Inflammatory macrophage treated with lipopolysaccharide for 1 hour (primary cell): ENCODE measurements around the gene MRPL55.
A peak's percentile ranks its signal among the peaks of the same experiment; 100 is the strongest.

Source experiments
- DNase-seq, 2 donors: peaks; one replicate each; pipeline ENCODE4 v3.0.0-alpha.2; 2020 to 2022

Gene MRPL55

DNA sequence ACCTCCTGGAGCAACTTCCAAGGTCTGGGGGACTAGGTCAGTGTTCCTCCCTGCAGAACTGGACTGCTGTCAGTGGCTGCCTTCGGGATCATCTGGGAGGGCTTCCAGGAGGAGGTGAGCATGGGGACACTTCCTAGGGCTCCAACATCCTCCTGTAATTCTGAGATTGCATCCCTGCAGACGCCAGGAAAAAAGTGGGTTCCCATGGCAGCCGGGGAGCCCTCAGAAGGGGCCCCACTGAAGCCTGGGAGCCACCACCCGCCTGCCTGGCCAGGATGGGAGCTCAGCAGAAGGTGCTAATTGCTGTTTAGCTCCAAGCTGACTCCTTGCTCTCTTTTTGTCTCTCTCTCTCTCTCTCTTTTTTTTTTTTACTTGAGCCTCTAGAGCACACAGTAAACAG, 42.7 kb downstream of the MRPL55 start:
- no peak for DNase-seq

DNA sequence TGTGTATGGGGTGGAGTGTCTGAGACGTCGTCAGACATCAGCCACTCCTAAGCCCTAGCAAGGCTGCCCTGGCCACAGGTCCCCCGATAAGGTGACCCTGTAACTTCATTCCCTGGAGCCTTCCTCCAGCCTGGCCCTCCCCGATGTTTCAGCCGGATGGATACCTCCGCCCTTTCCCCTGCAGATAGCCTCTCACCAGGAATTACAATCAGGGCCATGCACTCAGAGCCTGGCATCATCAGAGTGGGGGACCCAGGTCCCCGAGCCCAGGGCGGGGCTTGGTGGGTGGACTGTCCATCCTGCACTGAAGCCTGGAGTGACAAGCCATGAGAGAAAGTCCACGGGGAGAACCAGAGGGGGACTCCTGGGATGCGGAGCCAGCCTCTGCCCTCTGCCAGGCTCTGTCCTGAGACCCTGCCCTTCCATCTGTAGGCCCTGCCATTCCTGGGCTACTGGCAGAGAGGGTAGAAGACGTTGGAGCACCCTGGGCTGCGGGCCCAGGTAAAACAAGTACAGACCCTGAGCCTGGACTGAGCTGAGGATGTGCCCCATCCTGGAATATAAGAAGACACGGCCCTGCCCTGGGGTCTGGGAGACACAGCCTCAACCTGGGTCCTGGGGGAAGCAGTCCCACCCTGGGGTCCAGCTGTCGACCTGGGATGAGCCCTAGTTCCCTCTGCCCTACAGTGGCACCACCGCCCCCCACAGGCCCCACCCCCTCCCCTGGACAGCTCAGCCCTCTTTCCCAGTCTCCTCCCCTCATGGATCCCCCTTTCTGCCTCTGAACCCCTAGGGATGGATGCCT, 43.4 kb downstream of the MRPL55 start:
- no peak for DNase-seq

DNA sequence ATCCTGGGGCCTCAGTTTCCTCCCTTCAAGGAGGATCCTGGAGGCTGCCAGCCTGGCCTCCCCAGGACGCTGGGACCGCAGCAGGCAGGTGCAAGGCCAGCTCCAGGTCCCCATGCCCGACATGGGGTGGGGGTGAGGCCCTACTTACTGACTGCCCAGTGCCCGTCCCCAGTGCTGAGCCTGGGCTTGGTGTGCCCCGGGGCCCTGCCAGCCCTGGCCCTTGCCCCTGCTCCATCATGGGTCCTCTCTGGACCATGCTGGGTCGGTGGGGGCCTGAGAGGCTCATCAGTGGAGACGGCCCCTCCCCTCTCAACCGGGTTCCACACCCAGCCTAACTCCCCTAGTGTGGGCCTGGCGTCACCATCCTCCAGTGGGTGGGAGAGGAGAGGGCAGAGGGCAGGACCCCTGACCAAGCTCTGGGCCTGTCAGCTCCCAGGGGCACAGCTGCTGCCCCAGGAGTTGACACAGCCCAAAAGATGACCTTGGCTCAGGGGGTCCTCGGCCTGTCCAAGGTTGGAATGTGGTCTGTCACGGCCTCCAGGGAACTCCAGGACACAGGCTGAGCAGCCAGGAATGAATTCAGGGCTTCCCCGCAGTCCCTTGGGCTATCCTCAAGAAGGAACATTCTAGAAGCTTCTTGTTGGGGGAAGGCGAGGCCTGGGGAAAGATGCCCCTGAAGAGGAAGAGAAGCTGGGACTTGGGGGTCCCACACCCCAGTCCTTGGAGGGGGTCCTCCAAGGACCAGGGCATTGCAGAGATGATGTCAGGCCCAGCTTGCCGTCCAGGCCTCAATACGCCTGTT, 44.2 kb downstream of the MRPL55 start:
- no peak for DNase-seq

DNA sequence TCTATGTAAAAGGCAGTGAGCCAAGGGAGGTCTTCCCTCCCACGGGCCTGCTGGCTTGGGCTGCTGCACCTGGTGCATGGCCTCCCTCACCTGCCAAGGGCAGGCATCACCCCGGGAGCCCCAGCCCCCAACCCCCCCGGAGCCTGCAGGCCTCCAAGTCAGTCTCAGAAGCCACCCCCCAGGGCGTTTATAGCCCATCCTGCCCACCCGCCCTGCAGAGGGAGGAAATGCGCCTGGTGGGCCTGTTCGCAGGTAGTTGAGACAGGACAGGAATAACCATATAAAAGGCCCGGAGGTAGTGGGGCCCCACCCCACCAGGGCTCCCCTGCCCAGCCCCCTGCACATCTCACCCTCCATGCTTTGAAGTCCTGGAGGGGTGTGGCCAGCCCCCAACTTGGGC, 44.8 kb downstream of the MRPL55 start:
- no peak for DNase-seq

DNA sequence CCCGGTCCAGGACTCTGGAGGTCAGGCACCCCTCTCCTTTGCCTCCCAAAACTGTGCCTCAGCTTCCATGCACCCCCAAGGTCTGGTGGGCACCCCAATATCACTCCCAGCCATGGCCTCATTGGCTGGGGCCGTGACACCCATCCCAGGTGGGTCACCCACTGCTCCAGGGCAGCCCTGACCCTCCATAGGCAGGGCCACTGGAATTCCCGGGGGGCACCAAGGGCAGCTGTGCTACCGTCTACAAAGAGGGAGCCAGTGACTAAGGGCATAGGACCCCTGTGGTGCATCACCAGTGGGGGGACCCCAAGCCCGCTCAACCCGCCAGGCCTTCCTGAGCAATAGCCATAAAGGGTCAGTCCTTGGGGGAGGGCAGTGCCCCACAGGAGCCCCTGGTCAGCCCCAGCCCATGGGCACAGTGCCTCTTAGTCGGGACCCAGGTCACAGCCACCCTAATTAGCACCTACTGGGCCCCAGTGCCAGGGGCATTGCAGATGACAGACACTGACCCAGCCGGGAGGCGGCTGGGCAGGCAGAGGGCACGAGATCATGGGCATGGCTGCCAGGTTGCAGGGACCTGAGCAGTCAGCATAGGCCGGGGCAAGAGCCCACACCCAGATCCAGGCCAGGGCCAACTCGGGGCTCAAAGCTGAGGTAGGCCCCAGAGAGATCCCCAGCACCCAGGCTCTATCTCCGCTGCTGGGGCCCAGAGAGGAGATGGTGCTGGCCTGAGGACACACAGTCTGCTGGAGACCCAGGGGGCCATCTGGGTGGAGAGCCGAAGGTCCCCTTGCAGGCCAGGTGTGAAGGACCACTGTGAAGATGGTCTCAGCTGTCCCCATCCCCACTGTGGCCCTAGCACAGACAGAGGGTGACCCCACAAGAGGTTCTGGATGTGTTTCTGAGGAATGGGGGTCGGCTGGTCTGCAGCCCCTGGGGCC, 45.6 kb downstream of the MRPL55 start:
- DNase-seq: no peak

DNA sequence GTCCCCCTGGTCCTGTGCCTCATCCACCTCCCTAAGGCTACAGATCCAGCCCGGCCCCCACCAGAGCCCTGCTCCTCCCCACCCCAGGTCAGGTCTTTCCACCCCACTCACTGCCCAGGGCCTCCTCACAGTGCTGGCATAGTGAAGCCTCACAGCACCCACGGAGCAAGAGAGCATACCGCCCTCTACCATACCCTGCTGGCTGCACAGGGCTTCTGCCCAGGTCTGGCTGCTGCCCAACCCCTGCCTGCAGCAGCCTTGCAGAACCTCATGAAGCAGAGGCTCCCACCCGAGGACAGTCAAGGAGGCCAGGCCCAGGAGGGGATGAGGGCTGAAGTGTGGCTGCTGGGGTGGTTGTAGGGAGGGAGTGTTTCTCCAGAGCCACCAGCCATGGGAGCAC, 46.3 kb downstream of the MRPL55 start:
- DNase-seq: no peak

DNA sequence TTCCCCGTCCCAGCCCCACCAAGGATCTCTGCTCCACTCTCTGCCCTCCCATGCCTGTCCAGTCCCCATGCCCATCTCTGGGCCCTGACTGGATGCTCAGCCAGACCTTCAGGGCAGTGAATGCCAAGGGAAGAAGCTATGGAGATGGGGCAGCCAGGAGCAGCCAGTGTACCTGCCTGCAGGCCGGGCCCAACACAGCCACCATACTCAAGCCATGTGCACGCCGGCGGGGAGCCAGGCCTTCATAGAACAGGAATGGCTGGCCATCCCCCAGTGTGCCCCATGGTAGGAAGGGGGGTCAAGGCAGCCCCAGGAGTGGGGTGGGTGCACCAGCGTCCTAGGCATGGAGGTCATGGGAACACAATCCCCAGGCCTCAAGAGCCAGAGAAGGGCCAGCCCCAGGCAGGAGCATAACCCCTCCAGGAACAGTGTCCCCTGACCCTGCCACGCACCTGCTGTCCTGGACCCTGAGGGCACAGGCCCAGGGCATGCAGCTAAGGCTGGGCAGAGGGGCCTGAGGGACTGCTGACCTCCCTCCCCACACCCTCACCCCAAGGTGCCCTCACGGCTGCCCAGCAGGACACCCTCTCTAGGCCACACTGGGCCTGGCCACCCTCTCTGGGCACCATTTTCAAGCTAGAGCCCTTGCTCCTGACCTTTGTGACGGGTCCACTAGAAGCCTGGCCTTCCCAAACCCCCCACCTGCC, 46.9 kb downstream of the MRPL55 start:
- no peak for DNase-seq

DNA sequence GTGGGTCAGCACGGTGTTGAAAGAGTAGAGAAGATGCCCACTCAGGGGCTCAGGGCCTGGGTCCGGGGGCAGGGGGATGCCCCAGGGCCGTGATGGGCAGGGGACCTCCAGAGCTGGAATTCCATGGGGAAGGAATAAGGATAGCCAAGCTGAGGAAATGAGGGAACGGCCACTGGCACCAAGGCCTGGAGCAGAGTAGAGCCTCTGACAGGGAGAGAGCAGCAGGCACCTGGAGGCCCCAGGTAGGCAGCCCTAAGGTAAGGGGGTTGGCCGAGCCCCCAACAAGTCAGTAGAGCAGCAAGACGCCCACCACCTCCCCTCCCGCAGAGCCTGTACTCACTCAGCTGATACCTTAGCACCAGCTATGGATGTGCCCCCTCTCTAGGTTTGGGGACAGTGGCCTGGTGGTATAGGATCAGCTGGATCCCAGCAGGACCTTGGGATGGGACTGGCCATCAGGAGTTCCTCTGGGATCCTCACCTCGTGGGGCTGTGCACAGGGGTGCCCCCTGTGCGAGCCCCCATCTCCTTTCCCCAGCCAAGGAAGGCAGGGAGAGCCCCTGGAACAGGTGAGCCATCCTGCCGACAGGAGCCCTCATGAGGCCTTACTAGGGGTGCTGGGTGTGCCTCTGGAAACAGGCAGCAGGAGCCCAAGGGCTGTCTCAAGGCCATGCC, 47.6 kb downstream of the MRPL55 start:
- no peak for DNase-seq

DNA sequence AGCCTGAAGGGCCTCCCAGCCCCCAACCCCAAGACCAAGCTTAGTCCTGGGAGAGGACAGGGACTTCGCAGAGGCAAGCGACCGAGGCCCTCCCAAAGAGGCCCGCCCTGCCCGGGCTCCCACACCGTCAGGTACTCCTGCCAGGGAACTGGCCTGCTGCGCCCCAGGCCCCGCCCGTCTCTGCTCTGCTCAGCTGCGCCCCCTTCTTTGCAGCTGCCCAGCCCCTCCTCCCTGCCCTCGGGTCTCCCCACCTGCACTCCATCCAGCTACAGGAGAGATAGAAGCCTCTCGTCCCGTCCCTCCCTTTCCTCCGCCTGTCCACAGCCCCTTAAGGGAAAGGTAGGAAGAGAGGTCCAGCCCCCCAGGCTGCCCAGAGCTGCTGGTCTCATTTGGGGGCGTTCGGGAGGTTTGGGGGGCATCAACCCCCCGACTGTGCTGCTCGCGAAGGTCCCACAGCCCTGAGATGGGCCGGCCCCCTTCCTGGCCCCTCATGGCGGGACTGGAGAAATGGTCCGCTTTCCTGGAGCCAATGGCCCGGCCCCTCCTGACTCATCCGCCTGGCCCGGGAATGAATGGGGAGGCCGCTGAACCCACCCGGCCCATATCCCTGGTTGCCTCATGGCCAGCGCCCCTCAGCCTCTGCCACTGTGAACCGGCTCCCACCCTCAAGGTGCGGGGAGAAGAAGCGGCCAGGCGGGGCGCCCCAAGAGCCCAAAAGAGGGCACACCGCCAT, 48.5 kb downstream of the MRPL55 start:
- no peak for DNase-seq

DNA sequence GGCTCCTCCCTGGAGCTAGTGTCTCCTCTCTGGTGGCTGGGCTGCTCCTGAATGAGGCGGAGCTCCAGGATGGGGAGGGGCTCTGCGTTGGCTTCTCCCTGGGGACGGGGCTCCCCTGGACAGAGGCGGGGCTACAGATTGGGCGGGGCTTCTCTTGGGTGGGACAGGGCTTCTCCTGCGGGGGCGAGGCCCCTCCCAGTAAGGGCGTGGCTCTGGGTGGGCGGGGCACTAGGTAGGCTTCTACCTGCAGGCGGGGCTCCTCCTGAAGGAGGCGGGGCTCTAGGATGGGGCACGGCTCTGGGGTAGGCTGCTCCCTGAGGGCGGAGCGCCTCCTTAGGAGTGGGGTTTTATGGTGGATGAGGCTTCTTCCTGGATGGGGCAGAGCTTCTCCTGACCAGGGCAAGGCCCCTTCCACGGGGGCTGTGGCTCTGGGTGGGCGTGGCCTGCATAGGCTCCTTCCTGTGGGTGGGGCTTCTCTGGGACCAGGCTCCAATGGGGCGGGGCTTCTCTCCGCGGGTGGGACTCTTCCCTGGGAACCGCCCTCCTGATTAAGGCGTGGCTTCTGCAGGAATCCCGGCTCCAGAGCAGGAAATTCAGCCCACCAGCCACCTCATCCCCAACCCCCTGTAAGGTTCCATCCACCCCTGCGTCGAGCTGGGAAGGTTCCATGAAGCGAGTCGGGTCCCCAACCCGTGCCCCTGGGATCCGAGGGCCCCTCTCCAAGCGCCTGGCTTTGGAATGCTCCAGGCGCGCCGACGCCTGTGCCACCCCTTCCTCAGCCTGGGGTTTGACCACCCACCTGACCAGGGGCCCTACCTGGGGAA, 49.3 kb downstream of the MRPL55 start:
- peak; percentile 11 to 41 for DNase-seq

DNA sequence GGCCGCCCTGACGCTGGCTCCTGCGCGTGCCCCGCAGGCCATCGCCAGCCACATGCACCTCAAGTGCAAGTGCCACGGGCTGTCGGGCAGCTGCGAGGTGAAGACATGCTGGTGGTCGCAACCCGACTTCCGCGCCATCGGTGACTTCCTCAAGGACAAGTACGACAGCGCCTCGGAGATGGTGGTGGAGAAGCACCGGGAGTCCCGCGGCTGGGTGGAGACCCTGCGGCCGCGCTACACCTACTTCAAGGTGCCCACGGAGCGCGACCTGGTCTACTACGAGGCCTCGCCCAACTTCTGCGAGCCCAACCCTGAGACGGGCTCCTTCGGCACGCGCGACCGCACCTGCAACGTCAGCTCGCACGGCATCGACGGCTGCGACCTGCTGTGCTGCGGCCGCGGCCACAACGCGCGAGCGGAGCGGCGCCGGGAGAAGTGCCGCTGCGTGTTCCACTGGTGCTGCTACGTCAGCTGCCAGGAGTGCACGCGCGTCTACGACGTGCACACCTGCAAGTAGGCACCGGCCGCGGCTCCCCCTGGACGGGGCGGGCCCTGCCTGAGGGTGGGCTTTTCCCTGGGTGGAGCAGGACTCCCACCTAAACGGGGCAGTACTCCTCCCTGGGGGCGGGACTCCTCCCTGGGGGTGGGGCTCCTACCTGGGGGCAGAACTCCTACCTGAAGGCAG, 50.0 kb downstream of the MRPL55 start:
- no peak for DNase-seq

DNA sequence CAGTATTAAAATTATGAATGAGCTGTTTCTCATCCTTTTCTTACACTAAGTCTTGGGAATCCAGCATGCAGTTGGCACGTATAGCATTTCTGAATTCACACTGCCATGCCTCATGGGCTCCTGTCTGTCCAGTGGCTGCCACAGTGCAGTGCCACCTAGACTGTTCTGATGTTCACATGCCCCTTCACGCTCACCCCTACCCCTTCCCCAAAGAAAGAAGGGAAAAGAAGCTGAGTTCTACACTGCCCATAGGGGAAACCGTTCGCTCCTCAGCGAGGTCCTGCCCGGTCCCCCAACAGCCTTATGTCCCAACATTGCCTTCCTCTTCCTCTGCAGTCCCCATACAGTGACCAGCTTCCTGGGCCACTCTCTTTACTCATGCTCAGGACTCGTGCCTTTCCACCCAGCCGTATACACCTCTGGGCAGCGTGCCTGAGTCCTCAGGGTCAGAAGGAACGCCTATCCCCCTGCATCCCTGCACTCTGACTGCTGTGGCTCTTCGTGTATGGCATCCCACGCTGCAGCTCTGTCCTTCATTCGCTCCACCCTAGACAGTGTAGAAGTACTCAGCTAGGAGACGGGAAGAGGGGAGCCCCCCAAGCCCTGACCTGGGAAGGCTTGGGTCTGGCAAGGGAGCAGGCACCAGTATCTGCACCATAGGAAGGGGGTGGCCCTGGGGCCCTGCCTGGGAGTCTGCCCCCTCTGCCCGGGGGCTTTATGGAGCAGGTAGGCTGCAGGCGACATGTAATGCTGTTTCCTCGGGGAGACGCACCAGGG, 50.7 kb downstream of the MRPL55 start:
- no peak for DNase-seq
